Heart left ventricle (tissue), 16 donors: ENCODE measurements around the gene WDR44. TPM values are rescaled to one million over a fixed set of nuclear protein-coding genes. Genes with fewer than 3 reads are reported as not detected.

Experiments
- ATAC-seq, 4 donors: fragments of 200-7000 bp; cut with Tn5 transposase; one replicate each; pipeline ENCODE4 v1.9.1; 2020 to 2022; ENCODE audit warnings: moderate library complexity in 4 of 4, mild to moderate bottlenecking in 3 of 4, moderate number of reproducible peaks in 1 of 4
- DNase-seq, 5 donors: peaks; one replicate each; pipeline ENCODE4 v3.0.0-alpha.2; 2020
- H3K27ac ChIP-seq, 12 donors: fragments of 200-600 bp; sonication (generic) in 4 of 12; one replicate each; pipeline versions ENCODE4 v1.5.0 to v1.8.0; 2016 to 2022; ENCODE audit warnings: mild to moderate bottlenecking in 2 of 12
- H3K27me3 ChIP-seq, 9 donors: fragments of 200-600 bp; sonication (generic) in 2 of 9; one replicate each; pipeline versions ENCODE4 v1.5.1 to v1.8.0; 2016 to 2022; ENCODE audit warnings: mild to moderate bottlenecking in 3 of 9
- H3K36me3 ChIP-seq, 9 donors: fragments of 200-600 bp; sonication (generic) in 2 of 9; one replicate each; pipeline versions ENCODE4 v1.5.0 to v1.8.0; 2018 to 2022; ENCODE audit warnings: mild to moderate bottlenecking in 2 of 9
- H3K4me1 ChIP-seq, 12 donors: fragments of 200-600 bp; sonication (generic) in 4 of 12; one replicate each; pipeline versions ENCODE4 v1.5.0 to v1.8.0; 2016 to 2022; ENCODE audit warnings: mild to moderate bottlenecking in 3 of 12
- H3K4me3 ChIP-seq, 12 donors: fragments of 200-600 bp; sonication (generic) in 4 of 12; one replicate each; pipeline versions ENCODE4 v1.5.0 to v1.8.0; 2017 to 2022; ENCODE audit warnings: mild to moderate bottlenecking in 9 of 12, moderate library complexity in 4 of 12
- H3K9me3 ChIP-seq, 12 donors: fragments of 200-600 bp; sonication (generic) in 4 of 12; one replicate each; pipeline versions ENCODE4 v1.5.0 to v1.8.0; 2016 to 2022; ENCODE audit warnings: mild to moderate bottlenecking in 1 of 12
- CTCF ChIP-seq, 12 donors: fragments of 200-600 bp; sonication (generic) in 4 of 12; IDR thresholded peaks; one replicate each; pipeline versions ENCODE4 v1.5.0 to v1.8.0; 2018 to 2022; ENCODE audit warnings: antibody characterized with exemption in 12 of 12, mild to moderate bottlenecking in 5 of 12
- POLR2A ChIP-seq, 2 donors: fragments of 450-650 bp; IDR thresholded peaks; one replicate each; pipeline ENCODE4 v1.6.1; 2017; ENCODE audit warnings: antibody characterized with exemption in 2 of 2, mild to moderate bottlenecking in 2 of 2, moderate library complexity in 2 of 2
- WGBS, 4 donors: extraction: QIAGEN DNeasy Blood & Tissue Kit in 2 of 4; methylation state at CpG; one replicate each; pipeline versions ENCODE4 v1.1.5 to v1.1.7; 2013 to 2018; 5-methylcytosine and 5-hydroxymethylcytosine counted together
- intact Hi-C, 10 donors: fragments of 100-400 bp; cut with DNase I; formaldehyde crosslinking; loops; one replicate each; pipeline versions ENCODE4 v1.11.1 to v1.14.2; 2022
- polyA plus RNA-seq, 2 donors: library from polyadenylated mRNA; stranded (reverse); fragments of 200-250 nt; gene quantifications; one replicate each; pipeline ENCODE4 v1.2.3, GENCODE V29; 2013
- total RNA-seq, 9 donors: library from RNA; depleted of rRNA in 2 of 9; stranded (reverse); fragments of >200 nt in 2 of 9; fragmentation: NEBNext Ultra II Directional in 3 of 9; extraction: Animal tissue kit (Norgen Biotek cat#: 25700) in 3 of 9; gene quantifications; one replicate each; pipeline versions ENCODE4 v1.1.0 to v1.2.4, GENCODE V29; 2016 to 2023
- donor health status: ischemic (EF 13 %, LVEDD 7.1; RV severe dilation, severe dysfunction).
- donor health status: healthy with polysubstance abuse.
- donor health status: DM: no; HTN: yes; CAD: no.
- donor health status: DM: no; HTN: no; CAD: no.
- donor health status: ischemic (EF 25% LVEDD 6.9; RV normal size, moderate dysfunction).
- donor health status: ischemic (EF 25% LVEDD 5.7; RV mildly dilated, moderate dysfunction).
- donor health status: healthy.
- donor health status: DM: yes; HTN: yes; CAD: no.
- donor health status: ischemic (EF 35%, LVEDD 5.7; RV mildly dilated, moderate dysfunction).
- donor health status: nonischemic (EF 11% LVEDD 7.7; RV severe dilation, severe dysfunction).
- donor health status: DM: yes; HTN: yes; CAD: no.
- donor health status: PGD.
- donor health status: ischemic (EF 29% LVEDD 5.4; RV normal size, mild dysfunction).
- donor health status: nonischemic (EF 23%, LVEDD 6.1; RV moderate dilation, normal function).

The WDR44 gene
- total and polyA plus RNA-seq, 11 donors, result 3.0 to 18.0 (median 14.3) TPM

- ATAC-seq, result no peak
- 15 to 31% (median 27%) methylated on average over 3 of the region's 3 CpGs for WGBS, 4 donors
- TF ChIP-seq CTCF (IDR thresholded peaks at IDR 0.05) (no peak), POLR2A (IDR thresholded peaks at IDR 0.05) (no peak)
- no peaks in the 10 kb centered on the region for H3K27me3 ChIP-seq
- H3K4me3 ChIP-seq, result peak overlapping the region in 10 of 12 donors; percentile 62 to 98 (median 80)
- no peaks in the 10 kb centered on the region for H3K9me3 ChIP-seq
- no peaks in the 10 kb centered on the region for H3K36me3 ChIP-seq
- peaks cover 0 to 36% (median 12%) of the 10 kb centered on the region in 12 donors for H3K4me1 ChIP-seq
- no peak for DNase-seq
- peak overlapping the region in 2 of 12 donors; percentile 93 to 95 for H3K27ac ChIP-seq
- intact Hi-C loops, result loop anchor here in 1 of 10 donors (5.0 kb wide), 1 partner anchor 70 kb away; no protein-coding TSS in a partner anchor
These were observed 1.8 kb downstream of the WDR44 start for GRCh38 chrX:118347736-118348135.

DNA sequence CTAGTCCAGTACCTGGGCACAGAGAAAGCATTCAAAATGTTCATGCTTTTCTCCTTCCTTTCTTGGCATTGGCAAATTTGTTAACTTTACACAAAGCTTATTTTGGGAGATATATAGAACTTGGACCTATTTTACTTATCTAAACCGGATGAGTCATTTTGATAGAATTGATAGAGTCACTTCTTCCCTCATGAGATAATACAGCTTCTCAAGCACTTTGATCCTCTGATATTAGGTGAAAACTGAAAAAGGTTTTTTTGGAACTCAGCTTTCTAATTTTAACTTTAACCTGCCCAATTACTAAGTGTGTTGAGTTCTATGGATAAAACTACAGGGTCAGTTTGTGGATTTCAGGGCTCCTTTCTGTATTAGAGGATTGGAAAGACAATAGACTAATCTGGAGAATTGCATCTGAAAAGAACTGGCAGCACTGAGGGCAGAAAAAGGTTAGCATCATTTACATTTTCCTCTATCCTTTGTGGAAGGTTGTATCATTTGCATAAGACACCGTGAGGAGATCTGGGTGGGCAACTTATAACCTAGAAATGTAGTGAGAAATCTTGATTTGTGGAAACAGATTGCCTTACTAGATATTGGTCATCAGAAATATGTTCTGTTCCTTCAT, 2.4 kb downstream of the WDR44 start:
- 34 to 63% (median 51%) methylated on average over 2 of the region's 2 CpGs for WGBS, 4 donors
- no peak for TF ChIP-seq POLR2A (IDR thresholded peaks at IDR 0.05)
- no peak for TF ChIP-seq CTCF (IDR thresholded peaks at IDR 0.05)
- peaks cover 0 to 40% (median 12%) of the 10 kb centered on the region in 12 donors for H3K4me1 ChIP-seq

GRCh38 chrX:118349188-118349587, 3.3 kb downstream of the WDR44 start:
- H3K27ac ChIP-seq, result no peak overlapping the region
- ATAC-seq (no peak), DNase-seq (no peak)
- intact Hi-C loops, result loop anchor here in 1 of 10 donors (5.0 kb wide), 1 partner anchor 68 kb away; no protein-coding TSS in a partner anchor
- H3K9me3 ChIP-seq, result no peaks in the 10 kb centered on the region
- no peaks in the 10 kb centered on the region for H3K36me3 ChIP-seq
- H3K27me3 ChIP-seq, result no peaks in the 10 kb centered on the region
- H3K4me1 ChIP-seq, result peaks cover 0 to 49% (median 16%) of the 10 kb centered on the region in 12 donors
- TF ChIP-seq CTCF (IDR thresholded peaks at IDR 0.05), result no peak
- no peak for TF ChIP-seq POLR2A (IDR thresholded peaks at IDR 0.05)
- 54 to 100% (median 80%) methylated on average over 2 of the region's 2 CpGs for WGBS, 4 donors
- H3K4me3 ChIP-seq, result no peak overlapping the region

More for the DNA sequence above, 2.4 kb downstream of the WDR44 start:
- no peak for ATAC-seq
- no peak for DNase-seq
- intact Hi-C loops, result loop anchor here in 1 of 10 donors (5.0 kb wide), 1 partner anchor 69 kb away; no protein-coding TSS in a partner anchor
- Histone ChIP-seq H3K27me3 (no peaks in the 10 kb centered on the region), H3K27ac (no peak overlapping the region), H3K9me3 (no peaks in the 10 kb centered on the region), H3K36me3 (no peaks in the 10 kb centered on the region), H3K4me3 (peak overlapping the region in 7 of 12 donors; percentile 67 to 98 (median 83))

GRCh38 chrX:118350221-118350620, 4.3 kb downstream of the WDR44 start:
- Histone ChIP-seq H3K36me3 (no peaks in the 10 kb centered on the region), H3K27ac (peak overlapping the region in 1 of 12 donors; percentile 37), H3K27me3 (no peaks in the 10 kb centered on the region), H3K4me3 (no peak overlapping the region), H3K9me3 (no peaks in the 10 kb centered on the region), H3K4me1 (peaks cover 0 to 59% (median 22%) of the 10 kb centered on the region in 12 donors)
- ATAC-seq, result no peak
- 50 to 59% (median 54%) methylated on average over 6 of the region's 6 CpGs for WGBS, 4 donors
- DNase-seq, result no peak
- TF ChIP-seq POLR2A (IDR thresholded peaks at IDR 0.05) (no peak), CTCF (IDR thresholded peaks at IDR 0.05) (no peak)
- intact Hi-C loops, result no loop called here
